SJSA1 (cell line): ENCODE results near the gene CACNA2D1. TPM values are rescaled to one million over a fixed set of nuclear protein-coding genes. Genes with fewer than 3 reads are reported as not detected.

Experiments used
- DNase-seq, 2 experiments: peaks; one replicate each; pipeline ENCODE4 v3.0.0-alpha.2; 2015 to 2020; ENCODE audit warnings: low spot score in 2 of 2, low read depth in 1 of 2
- H3K27ac ChIP-seq: fragments of 250-450 bp; sonication (Bioruptor Pico); 2 replicates; pipeline ENCODE4 v1.5.1; 2020; ENCODE audit warnings: mild to moderate bottlenecking, moderate library complexity
- H3K27me3 ChIP-seq: fragments of 250-450 bp; sonication (Bioruptor Pico); replicated peaks from 2 replicates; pipeline ENCODE4 v1.5.1; 2020; ENCODE audit warnings: mild to moderate bottlenecking, moderate library complexity
- H3K36me3 ChIP-seq: fragments of 250-450 bp; sonication (Bioruptor Pico); 2 replicates; pipeline ENCODE4 v1.5.1; 2020; ENCODE audit warnings: mild to moderate bottlenecking
- H3K4me1 ChIP-seq: fragments of 250-450 bp; sonication (Bioruptor Pico); replicated peaks from 2 replicates; pipeline ENCODE4 v1.6.1; 2021; ENCODE audit warnings: mild to moderate bottlenecking
- H3K4me3 ChIP-seq: fragments of 250-450 bp; sonication (Bioruptor Pico); 2 replicates; pipeline ENCODE4 v1.5.1; 2020; ENCODE audit warnings: mild to moderate bottlenecking
- H3K9me3 ChIP-seq: fragments of 250-450 bp; sonication (Bioruptor Pico); replicated peaks from 2 replicates; pipeline ENCODE4 v1.5.1; 2020; ENCODE audit warnings: mild to moderate bottlenecking
- total RNA-seq: library from RNA; depleted of rRNA; stranded (reverse); fragments of >200 nt; shearing (Covaris generic); gene quantifications from 2 replicates; pipeline ENCODE4 v1.2.3, GENCODE V29; 2014

The CACNA2D1 gene
- total RNA-seq, 1 experiment from 2014 or later: 31.6 TPM

GRCh38 chr7:82294865-82295264 lies 148.7 kb downstream of the CACNA2D1 start:
- H3K36me3 ChIP-seq: peaks cover 5% of the 10 kb centered on the region; the same call in 1 of the 2 replicates
- no peak overlapping the region for H3K4me3 ChIP-seq
- no peaks in the 10 kb centered on the region for H3K27me3 ChIP-seq
- no peak overlapping the region for H3K27ac ChIP-seq
- DNase-seq: no peak
- H3K9me3 ChIP-seq: peaks cover 3% of the 10 kb centered on the region
- no peaks in the 10 kb centered on the region for H3K4me1 ChIP-seq

GRCh38 chr7:82294382-82294784 lies 149.2 kb downstream of the CACNA2D1 start:
- Histone ChIP-seq H3K9me3 (peaks cover 3% of the 10 kb centered on the region), H3K27me3 (no peaks in the 10 kb centered on the region), H3K36me3 (peaks cover 5% of the 10 kb centered on the region; the same call in 1 of the 2 replicates), H3K4me3 (no peak overlapping the region), H3K27ac (no peak overlapping the region), H3K4me1 (no peaks in the 10 kb centered on the region)
- no peak for DNase-seq

- no peak for DNase-seq
- no peak overlapping the region for H3K4me3 ChIP-seq
- no peaks in the 10 kb centered on the region for H3K27me3 ChIP-seq
- H3K9me3 ChIP-seq: peaks cover 3% of the 10 kb centered on the region
- peaks cover 5% of the 10 kb centered on the region; the same call in 1 of the 2 replicates for H3K36me3 ChIP-seq
- no peak overlapping the region for H3K27ac ChIP-seq
- H3K4me1 ChIP-seq: no peaks in the 10 kb centered on the region
Measured at GRCh38 chr7:82293467-82293866, 150.1 kb downstream of the CACNA2D1 start.

GRCh38 chr7:82291931-82292330 lies 151.6 kb downstream of the CACNA2D1 start:
- no peak for DNase-seq
- Histone ChIP-seq H3K4me3 (no peak overlapping the region), H3K27me3 (no peaks in the 10 kb centered on the region), H3K9me3 (peaks cover 3% of the 10 kb centered on the region), H3K4me1 (no peaks in the 10 kb centered on the region), H3K27ac (no peak overlapping the region), H3K36me3 (peaks cover 5% of the 10 kb centered on the region; the same call in 1 of the 2 replicates)

- no peaks in the 10 kb centered on the region for H3K27me3 ChIP-seq
- peaks cover 3% of the 10 kb centered on the region for H3K9me3 ChIP-seq
- H3K4me3 ChIP-seq: no peak overlapping the region
- H3K27ac ChIP-seq: no peak overlapping the region
- H3K4me1 ChIP-seq: no peaks in the 10 kb centered on the region
- peaks cover 5% of the 10 kb centered on the region; the same call in 1 of the 2 replicates for H3K36me3 ChIP-seq
- DNase-seq: no peak
Measured at GRCh38 chr7:82289889-82290288, 153.7 kb downstream of the CACNA2D1 start.

- DNase-seq: no peak
- Histone ChIP-seq H3K4me3 (no peak overlapping the region), H3K36me3 (peaks cover 5% of the 10 kb centered on the region; the same call in 1 of the 2 replicates), H3K9me3 (peaks cover 3% of the 10 kb centered on the region), H3K4me1 (no peaks in the 10 kb centered on the region), H3K27ac (no peak overlapping the region), H3K27me3 (no peaks in the 10 kb centered on the region)
Measured at GRCh38 chr7:82289152-82289535, 154.4 kb downstream of the CACNA2D1 start.

- Histone ChIP-seq H3K27ac (no peak overlapping the region), H3K9me3 (no peaks in the 10 kb centered on the region; the same call in 1 of the 2 replicates), H3K36me3 (no peaks in the 10 kb centered on the region; the same call in 1 of the 2 replicates), H3K4me1 (no peaks in the 10 kb centered on the region), H3K4me3 (no peak overlapping the region), H3K27me3 (no peaks in the 10 kb centered on the region)
- no peak for DNase-seq
Measured at GRCh38 chr7:82286798-82287140, 156.8 kb downstream of the CACNA2D1 start.

- H3K27me3 ChIP-seq: no peaks in the 10 kb centered on the region
- H3K4me1 ChIP-seq: no peaks in the 10 kb centered on the region
- no peaks in the 10 kb centered on the region for H3K36me3 ChIP-seq
- no peak for DNase-seq
- no peaks in the 10 kb centered on the region for H3K9me3 ChIP-seq
- no peak overlapping the region for H3K27ac ChIP-seq
- H3K4me3 ChIP-seq: no peak overlapping the region
Measured at GRCh38 chr7:82286096-82286797, 157.3 kb downstream of the CACNA2D1 start.

- no peak overlapping the region for H3K4me3 ChIP-seq
- H3K27ac ChIP-seq: no peak overlapping the region
- H3K4me1 ChIP-seq: no peaks in the 10 kb centered on the region
- DNase-seq: no peak
- H3K27me3 ChIP-seq: no peaks in the 10 kb centered on the region
- H3K36me3 ChIP-seq: no peaks in the 10 kb centered on the region
- H3K9me3 ChIP-seq: no peaks in the 10 kb centered on the region
Measured at GRCh38 chr7:82284936-82285519, 158.5 kb downstream of the CACNA2D1 start.

GRCh38 chr7:82275342-82275741 lies 168.2 kb downstream of the CACNA2D1 start:
- H3K27ac ChIP-seq: no peak overlapping the region
- H3K27me3 ChIP-seq: 0 out of 2 replicates have a peak, but pooled peaks cover 2% of the 10 kb centered on the region
- no peaks in the 10 kb centered on the region for H3K36me3 ChIP-seq
- no peak for DNase-seq
- H3K4me3 ChIP-seq: no peak overlapping the region
- no peaks in the 10 kb centered on the region for H3K4me1 ChIP-seq
- H3K9me3 ChIP-seq: no peaks in the 10 kb centered on the region

GRCh38 chr7:82274681-82275080 lies 168.9 kb downstream of the CACNA2D1 start:
- Histone ChIP-seq H3K9me3 (no peaks in the 10 kb centered on the region), H3K27ac (no peak overlapping the region), H3K27me3 (0 out of 2 replicates have a peak, but pooled peaks cover 2% of the 10 kb centered on the region), H3K36me3 (no peaks in the 10 kb centered on the region), H3K4me3 (no peak overlapping the region), H3K4me1 (no peaks in the 10 kb centered on the region)
- DNase-seq: no peak

GRCh38 chr7:82273886-82274285 lies 169.7 kb downstream of the CACNA2D1 start:
- Histone ChIP-seq H3K36me3 (no peaks in the 10 kb centered on the region), H3K27me3 (no peaks in the 10 kb centered on the region), H3K27ac (no peak overlapping the region), H3K4me3 (no peak overlapping the region), H3K9me3 (no peaks in the 10 kb centered on the region), H3K4me1 (no peaks in the 10 kb centered on the region)
- DNase-seq: no peak

GRCh38 chr7:82270870-82271269 lies 172.7 kb downstream of the CACNA2D1 start:
- no peak for DNase-seq
- no peaks in the 10 kb centered on the region for H3K27me3 ChIP-seq
- H3K36me3 ChIP-seq: no peaks in the 10 kb centered on the region
- no peak overlapping the region for H3K4me3 ChIP-seq
- H3K4me1 ChIP-seq: no peaks in the 10 kb centered on the region
- H3K9me3 ChIP-seq: no peaks in the 10 kb centered on the region
- no peak overlapping the region for H3K27ac ChIP-seq

GRCh38 chr7:82268632-82269031 lies 174.9 kb downstream of the CACNA2D1 start:
- Histone ChIP-seq H3K9me3 (no peaks in the 10 kb centered on the region), H3K27me3 (no peaks in the 10 kb centered on the region), H3K4me3 (no peak overlapping the region), H3K36me3 (no peaks in the 10 kb centered on the region), H3K4me1 (no peaks in the 10 kb centered on the region), H3K27ac (no peak overlapping the region)
- DNase-seq: no peak
